GM13976 (cell line): Measurements from ENCODE around the gene CYP11A1.

Experiments
- DNase-seq: peaks from one replicate; pipeline ENCODE4 v3.0.0; 2012; ENCODE audit warnings: low spot score
- CTCF ChIP-seq: IDR thresholded peaks from 2 replicates; pipeline ENCODE4 v1.5.1; 2012; ENCODE audit warnings: borderline replicate concordance, mild to moderate bottlenecking; ENCODE audit not compliant: insufficient read depth; ENCODE audit errors: extremely low read depth, missing control alignments, control extremely low read depth
- in situ Hi-C: fragments of 300-500 bp; cut with MboI; formaldehyde crosslinking; loops from one replicate; pipeline ENCODE4 v1.12.0; 2022; ENCODE audit warnings: low sequenced_read_pairs, mixed read lengths, inconsistent platforms; ENCODE audit not compliant: unreplicated experiment

Gene CYP11A1

DNA sequence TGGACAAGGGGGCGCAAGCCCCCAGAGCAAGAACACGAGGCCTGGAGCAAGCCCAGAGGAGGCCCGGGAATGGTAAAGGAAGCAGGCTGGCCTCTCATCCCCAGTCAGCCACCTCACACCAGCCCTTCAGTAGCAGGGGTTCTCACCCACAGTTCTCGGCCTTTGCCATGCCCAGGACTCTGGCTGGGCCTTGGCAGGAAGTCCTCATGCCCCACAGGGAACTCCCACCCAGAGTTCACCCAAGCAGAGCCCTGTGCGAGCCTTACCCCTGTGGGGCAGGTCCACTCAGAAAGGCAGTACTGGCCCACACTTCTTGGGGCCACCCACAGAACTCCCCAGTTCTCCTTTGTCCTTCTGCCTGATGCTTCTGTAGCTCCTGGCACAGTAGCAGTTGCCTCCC is 30.3 kb downstream of the CYP11A1 start:
- no peak for TF ChIP-seq CTCF
- no peak for DNase-seq
- in situ Hi-C loops, result no loop called here

DNA sequence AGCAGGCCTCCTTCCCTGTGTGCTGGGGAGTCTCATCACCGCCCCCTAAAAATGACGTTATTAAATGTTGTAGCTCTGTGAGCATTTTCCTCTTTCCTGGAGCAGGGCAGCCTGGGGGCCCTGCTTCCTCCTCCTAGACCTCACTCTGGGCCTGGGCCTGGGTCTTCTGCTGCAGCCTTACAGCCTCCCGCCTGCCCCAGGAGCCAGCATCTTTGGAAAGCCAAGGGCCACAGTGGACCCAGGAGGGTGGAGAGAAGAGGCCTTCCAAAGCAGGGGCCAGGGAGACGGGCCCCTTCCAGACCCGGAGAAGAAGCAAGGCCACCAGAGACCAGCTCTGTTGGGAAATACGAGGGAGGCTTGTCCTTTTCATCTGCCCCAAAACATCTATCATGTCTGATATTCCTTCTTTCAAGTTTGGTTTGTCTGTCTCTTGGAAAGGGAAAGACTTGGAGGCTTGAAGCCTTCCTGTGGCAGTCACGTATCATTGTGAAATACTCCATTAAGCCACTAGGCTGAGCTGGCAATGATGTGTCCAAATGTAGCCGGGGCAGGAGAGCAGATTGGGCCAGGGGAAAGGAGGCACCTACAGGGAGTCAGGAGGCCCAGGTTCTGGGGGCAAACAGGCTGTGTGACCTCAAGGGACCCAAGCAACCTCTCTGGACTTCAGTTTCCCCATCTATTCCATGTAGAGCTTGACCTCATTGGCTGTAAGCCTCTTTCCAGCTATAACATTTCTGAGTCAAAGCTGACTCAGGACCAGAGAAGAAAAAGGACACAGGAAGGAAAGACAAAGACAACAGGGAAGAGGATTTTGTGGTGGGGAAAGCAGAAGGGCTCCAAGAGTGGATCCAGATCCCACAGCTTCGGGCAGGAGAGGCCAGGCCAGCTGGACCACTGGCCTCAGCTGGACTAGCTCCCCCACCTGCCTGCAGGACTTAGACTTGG is 31.1 kb downstream of the CYP11A1 start:
- TF ChIP-seq CTCF, result no peak
- DNase-seq, result no peak
- in situ Hi-C loops, result no loop called here

GRCh38 chr15:74335396-74335795 is 32.0 kb downstream of the CYP11A1 start:
- in situ Hi-C loops, result no loop called here
- TF ChIP-seq CTCF, result no peak
- DNase-seq, result no peak

- in situ Hi-C loops, result no loop called here
- TF ChIP-seq CTCF, result no peak
- DNase-seq, result no peak
Observed at GRCh38 chr15:74334127-74334526, 33.3 kb downstream of the CYP11A1 start.

GRCh38 chr15:74333662-74334061 is 33.8 kb downstream of the CYP11A1 start:
- no peak for TF ChIP-seq CTCF
- in situ Hi-C loops, result no loop called here
- no peak for DNase-seq

DNA sequence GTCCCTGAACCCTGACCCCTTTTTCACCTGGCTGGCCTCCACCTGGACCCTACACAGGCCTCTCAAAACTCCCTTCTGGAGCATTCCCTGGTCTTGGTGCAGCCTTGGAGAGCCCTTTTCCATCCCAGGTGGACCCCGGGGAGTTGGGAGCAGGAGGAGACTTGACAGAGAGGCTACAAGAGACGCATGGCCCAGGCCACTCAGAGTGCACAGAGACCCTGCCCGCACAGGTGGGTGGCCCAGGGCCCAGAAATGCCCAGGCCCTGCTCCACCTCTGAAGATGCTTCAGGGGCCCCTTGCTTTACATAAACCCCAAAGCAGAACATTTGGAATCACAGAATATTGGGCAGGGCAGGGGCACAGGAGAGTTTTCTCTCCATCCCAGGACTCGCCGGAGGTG is 34.4 kb downstream of the CYP11A1 start:
- TF ChIP-seq CTCF, result no peak
- no peak for DNase-seq
- in situ Hi-C loops, result no loop called here
